HG02885 (cell line): Measurements from ENCODE around the gene LOXHD1.

Source experiments
- ATAC-seq: cut with Tn5 transposase; IDR thresholded peaks from one replicate; pipeline ENCODE4 v1.9.1; 2021; ENCODE audit warnings: mild to moderate bottlenecking; ENCODE audit not compliant: unreplicated experiment, poor library complexity

The LOXHD1 gene, protein sequence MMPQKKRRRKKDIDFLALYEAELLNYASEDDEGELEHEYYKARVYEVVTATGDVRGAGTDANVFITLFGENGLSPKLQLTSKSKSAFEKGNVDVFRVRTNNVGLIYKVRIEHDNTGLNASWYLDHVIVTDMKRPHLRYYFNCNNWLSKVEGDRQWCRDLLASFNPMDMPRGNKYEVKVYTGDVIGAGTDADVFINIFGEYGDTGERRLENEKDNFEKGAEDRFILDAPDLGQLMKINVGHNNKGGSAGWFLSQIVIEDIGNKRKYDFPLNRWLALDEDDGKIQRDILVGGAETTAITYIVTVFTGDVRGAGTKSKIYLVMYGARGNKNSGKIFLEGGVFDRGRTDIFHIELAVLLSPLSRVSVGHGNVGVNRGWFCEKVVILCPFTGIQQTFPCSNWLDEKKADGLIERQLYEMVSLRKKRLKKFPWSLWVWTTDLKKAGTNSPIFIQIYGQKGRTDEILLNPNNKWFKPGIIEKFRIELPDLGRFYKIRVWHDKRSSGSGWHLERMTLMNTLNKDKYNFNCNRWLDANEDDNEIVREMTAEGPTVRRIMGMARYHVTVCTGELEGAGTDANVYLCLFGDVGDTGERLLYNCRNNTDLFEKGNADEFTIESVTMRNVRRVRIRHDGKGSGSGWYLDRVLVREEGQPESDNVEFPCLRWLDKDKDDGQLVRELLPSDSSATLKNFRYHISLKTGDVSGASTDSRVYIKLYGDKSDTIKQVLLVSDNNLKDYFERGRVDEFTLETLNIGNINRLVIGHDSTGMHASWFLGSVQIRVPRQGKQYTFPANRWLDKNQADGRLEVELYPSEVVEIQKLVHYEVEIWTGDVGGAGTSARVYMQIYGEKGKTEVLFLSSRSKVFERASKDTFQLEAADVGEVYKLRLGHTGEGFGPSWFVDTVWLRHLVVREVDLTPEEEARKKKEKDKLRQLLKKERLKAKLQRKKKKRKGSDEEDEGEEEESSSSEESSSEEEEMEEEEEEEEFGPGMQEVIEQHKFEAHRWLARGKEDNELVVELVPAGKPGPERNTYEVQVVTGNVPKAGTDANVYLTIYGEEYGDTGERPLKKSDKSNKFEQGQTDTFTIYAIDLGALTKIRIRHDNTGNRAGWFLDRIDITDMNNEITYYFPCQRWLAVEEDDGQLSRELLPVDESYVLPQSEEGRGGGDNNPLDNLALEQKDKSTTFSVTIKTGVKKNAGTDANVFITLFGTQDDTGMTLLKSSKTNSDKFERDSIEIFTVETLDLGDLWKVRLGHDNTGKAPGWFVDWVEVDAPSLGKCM (N-terminal part only)

DNA sequence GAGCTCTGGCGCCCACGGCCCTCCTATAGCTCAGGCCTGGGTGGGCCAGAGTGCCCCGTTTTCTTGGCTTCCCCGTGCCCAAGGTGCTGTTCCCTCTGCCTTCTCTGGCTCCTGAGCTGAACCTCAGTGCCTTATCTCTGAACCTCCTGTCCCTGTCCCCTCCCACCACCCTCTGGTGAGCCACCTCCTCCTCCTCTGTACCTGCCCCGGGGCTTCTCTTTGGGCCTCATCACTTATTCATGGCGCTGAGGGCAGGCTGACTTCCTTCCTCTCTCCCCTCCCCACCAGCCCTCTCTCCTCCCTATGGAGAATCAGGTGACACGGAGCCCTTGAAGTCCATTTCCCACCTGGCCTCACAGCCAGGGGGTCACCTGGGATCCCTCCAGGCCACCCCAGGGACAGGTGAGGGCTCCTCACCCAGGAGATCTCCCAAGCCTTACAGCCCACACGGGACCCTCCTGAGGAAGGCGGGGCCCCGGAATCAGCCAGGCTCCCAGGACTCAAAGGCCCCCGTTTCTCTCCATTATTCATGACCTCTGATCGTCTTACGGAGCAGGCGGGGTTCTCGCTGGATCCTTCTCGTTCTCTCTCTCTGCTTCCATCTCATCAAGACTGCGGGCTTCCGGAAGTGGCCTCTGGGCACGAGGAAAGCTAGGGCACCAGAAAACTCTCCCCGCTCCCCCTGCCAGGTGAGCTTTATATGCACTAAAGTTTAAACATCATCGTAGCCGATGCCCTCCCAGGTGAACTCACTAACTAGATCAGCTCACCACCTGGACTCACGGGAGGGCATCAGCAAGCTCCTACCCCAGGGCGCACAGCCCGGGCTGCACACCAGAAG, at the start of gene LOXHD1:
Gene LOXHD1, minus strand, starts transcription at position 106 of the 841 bp plus-strand sequence. CDS start 187 bp downstream, outside the sequence.
- no peak for ATAC-seq

DNA sequence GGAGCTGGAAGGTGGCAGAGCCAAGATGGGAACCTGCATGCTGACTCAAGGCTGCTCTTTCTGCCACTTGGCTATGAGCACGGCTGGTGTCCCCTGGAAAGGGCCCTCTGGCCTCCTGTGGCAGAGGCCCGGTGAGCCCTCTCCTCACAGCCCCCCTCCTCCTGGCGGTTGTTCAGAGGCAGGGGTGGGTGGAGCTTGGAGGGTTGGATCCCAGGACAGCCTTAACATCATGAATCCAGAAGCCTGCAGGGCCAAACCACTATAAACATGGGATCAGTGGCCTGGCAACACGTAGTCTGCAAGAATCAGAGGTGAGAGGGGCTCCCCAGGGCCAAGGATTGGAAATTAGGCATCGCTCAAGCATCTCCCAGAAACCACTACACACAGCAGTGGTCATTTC, 48.5 kb upstream of the LOXHD1 start:
- no peak for ATAC-seq

DNA sequence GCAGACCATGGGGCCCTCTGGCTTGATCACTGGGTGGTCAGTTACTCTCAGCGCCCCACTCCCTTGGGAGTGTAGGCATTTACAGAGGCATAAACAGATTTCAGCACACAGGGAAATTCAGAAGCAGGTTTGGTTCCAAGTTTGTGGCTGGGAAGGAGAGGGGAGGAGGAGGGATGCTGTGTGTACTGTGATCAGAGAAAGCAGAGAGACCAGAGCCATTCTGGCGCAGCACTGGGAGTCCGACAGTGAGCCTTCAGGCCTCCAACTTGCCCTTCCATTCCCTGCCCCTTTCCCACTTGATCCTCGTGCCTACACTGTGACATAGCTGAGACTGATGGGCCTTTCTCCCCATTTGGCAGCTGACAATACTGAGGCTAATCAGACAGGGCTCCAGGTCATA, 47.8 kb upstream of the LOXHD1 start:
- no peak for ATAC-seq

DNA sequence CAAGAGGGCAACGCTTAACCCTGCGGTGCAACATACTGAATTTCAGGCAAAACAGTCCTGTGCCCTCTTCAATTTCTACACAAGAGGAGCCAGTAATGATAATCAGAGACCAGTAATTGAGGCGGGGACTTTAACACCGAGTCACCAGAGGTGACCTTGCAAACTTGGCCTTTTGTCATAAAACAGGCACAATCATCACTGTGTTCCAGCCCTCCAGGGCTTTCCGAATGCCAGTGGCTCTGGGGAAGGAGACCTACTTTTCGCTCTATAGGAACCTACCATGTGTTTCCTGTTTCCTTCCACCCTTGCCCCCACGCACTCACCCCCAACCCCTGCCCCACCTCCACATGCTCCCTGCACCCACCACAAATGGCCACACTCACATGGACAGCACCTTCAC, 47.2 kb upstream of the LOXHD1 start:
- no peak for ATAC-seq

DNA sequence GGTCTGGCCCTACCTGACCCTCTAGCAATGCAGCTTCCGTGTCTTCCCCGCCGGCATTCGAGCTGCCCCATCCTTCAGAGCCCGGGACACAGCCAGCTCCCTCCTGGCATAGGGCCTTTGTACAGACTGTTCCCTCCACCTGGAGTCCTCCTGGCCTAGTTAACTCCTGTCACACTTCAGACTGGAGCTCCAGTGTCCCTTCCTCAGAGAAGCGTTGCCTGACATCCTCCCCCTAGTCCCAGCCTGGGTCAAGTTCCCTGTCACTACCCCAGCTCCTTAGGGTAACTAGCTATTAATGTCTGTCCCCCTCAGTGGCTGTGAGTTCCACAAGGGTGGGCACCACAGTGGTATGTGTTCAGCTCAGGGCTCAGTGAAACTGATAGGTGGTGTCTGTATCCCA, 45.5 kb upstream of the LOXHD1 start:
- no peak for ATAC-seq

DNA sequence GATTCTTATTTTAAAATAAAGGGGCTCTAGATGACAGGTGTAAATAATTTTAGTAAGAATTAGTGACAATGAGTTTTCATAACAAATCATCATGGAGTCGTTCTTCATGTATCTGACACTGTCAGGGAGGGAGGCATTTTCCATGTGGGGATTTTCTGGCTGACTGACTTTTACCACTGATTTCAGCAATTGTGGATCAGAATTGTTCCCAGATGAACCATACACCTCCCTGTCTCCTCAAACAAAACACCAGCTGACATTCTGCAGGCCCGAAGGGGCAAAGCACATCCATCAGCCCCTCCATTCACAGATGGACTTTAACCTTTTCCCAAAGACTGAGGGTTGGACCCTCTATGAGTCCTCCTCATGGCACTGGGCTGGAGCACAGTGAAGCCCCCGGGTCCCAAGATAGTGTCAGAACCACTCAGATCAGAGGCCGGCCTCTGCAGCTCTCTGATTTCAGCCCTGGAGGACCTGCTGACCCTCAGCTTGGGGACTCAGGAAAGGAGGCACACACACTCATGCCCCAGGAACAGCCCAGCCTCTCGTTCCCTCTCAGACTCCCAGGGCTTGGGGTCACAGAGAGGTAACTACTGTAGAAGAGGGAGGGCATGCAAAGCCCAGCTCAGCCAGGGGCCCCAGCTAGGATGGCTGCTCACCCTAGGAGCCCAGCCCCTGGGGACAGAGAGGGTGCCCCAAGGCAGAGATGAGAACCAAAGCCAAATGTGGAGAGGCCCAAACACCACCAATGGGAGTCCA, 43.2 kb upstream of the LOXHD1 start:
- no peak for ATAC-seq

DNA sequence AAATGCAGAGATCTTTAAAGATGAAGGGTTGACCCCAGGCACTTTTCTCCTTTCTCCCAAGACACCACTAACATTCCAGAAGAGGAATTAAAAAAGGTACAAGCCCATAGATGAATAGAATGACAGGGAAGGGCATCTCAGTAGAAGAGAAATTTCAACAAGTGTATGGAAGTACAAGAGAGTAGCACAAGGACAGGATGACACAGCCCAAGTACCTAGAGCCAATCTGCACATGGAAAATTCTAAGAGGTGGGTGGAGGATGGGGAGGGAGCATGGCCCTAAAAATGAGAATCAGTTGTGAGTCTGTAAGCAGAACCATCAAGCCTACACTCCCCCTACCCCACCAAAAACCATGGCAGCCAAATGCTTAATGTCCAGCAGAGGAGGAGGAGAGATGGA, 39.7 kb upstream of the LOXHD1 start:
- ATAC-seq: no peak

DNA sequence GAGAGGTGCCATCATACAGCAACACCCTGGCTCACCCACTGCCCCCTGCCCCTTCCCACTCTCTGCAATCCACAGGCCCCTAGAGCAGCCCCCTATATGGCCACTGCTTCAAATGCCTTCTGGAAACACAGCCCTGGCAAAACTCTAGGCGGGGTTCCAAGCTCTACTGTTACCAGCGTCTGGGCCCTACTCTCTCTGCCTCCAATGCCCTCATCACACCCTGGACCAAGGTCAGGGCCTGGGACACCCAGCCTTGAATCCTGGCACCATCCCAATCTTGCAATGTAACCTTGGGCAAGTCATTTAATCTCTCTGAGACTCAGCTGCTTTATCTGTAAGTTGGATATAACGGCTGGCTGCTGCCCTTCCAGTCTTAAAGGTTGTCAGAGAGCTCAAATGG, 39.2 kb upstream of the LOXHD1 start:
- ATAC-seq: no peak

DNA sequence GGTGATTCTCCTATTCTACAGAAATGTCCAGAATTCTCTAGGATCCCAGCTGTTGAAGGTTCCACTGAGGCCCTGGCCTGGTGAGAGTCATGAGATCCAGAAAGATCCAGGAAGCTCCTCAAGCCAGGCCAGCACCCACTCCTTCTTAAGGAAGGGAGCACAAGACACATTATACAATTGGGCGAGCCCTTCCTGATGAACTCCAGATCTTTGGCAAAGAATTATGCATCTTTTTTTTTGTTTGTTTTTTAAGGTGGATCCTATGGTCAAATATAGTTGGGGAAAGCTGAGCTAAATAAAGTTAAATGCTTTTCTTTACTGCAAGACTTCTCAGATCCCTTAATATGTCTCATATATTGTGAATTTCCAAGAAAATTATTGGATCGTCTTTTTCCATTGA, 37.0 kb upstream of the LOXHD1 start:
- no peak for ATAC-seq

DNA sequence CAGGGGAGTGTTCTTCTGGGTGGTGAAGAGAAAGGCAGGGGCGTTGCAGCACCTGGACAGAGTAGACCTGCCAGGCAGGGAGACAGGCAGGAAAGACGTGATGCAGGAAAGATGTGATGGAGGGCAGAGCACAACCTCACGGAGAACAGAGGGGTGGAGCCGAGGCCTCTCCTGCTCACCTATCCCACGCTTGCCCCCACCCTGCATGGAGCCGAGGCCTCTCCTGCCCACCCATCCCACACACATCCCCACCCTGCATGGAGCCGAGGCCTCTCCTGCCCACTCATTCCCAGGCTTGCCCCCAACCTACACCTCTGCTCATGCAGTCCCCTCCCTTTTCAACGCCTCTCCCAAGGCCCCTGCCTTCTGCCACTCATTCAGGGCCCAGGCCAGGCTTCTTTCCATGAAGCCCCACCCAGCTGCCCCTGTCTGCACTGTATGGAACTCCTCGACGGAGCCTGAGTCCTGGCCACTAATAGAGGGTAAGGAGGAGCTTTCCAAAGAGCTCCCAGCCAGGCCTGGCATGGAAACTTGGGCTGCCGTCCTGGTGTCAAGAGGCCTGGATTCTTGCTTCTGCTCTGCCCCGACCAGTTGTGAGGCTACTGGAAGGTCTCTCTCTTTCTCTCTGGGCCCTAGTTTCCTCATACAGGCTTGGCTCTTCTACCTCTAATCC, 32.0 kb upstream of the LOXHD1 start:
- ATAC-seq: no peak

DNA sequence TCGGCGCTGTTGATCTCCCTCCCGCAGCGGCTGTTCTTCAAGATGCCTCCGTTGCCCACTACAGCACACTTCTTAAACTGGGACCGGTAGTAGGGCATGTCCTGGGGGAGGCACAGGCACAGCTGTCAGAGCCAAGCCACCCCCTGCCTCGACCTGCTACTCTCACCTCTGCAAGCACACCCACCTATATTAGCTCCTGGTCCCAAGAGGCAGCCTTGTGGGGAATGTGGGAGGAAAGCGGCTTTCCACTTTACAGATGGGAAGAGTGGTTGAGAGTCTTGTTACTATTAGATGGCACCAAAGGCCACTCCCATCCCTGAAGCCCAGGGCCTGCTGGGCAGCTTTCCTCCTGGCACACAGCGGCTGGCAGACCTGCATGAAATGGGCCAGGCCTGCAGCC, 29.2 kb upstream of the LOXHD1 start:
- no peak for ATAC-seq

DNA sequence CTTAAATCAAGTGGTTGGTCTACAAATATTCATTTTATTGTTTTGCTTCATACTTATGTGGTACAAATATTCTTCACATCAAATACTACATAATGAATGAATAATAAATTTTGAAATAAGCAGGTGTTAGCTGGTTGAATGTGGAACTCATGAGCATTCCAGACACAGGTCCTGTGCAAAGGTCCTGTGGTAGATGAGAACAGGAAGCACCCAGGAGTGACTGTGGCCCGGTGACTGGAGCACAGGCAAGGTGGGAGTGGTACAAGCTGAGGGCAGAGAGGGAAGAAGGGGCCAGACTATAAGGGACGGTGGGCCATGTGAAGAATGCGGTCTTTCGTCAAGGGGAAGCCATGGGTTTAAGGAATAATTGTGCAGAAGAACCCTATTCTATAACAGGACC, 26.2 kb upstream of the LOXHD1 start:
- ATAC-seq: no peak

DNA sequence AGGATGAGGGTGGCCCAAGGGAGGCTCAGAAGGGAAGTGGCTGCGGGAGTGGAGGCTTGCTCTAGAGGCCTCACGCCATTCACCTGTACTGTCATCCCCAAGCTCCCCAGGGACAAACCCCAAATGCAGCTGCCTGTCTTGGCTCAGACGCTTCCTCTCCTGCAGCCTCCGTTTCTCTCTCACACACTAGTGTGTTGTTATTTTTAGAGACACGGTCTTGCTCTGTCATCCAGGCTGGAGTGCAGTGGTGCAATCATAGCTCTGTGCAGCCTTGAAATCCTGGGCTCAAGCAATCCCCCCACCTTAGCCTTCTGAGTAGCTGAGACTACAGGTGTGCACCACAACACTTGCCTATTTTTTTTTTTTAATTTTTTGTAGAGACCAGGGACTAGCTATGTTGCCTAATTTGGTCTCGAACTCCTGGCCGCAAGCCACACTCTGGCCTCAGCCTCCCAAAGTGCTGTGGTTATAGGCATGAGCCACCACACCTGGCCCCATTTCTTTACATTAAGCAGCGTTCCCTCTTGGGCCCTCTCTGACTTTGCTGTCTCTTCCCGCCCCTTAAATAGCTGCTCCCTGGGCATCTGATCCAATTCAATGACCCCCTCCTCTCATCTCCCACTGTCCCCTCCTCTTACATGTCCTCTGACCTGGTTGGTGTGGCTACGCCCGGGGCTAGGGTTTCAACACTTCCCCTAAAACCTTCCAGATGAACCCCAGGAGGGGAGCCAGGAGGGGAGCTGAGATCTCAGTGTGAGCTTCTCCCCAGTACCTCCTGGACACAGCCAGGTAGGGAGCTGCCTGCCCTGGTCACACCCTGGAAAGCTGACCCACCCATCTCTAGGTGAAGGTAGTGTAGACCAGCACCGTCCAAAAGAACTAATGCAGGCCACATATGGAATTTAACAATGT, 24.0 kb upstream of the LOXHD1 start:
- ATAC-seq: no peak

DNA sequence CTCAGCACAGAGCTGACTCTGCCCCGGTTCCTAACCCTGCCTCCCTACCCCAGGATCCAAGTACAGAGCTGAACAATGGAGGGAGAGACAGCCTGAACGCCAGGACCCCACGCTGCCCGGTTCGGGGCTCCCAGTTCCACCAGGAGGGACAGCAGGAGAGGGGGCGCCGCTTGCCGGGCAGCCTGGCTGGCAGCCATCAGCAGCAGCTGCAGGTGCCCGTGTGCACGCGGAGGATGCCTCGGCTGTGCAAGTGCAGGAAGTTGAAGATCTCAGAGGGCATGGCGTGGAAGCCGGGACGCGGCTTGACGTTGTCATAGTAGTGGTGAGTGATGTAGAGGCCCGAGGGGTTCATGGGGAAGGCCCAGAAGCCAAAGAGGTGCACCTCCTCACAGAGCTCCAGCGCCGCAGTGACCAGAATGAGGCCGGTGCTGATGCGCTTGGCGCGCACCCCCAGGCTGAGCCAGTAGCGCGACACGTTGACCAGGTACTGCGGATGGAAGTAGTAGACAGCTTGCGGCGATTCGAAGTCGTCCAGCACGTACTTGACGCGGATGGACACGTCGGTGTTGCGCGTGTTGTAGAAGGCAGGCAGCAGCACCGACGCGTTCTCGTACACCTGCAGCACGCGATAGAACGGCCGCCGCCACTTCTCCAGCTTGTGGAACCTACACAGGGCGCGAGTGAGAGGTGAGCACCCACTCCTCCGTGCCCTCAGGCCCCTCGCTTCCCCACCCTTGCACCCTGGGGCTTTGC, 23.0 kb upstream of the LOXHD1 start:
- ATAC-seq: no peak

DNA sequence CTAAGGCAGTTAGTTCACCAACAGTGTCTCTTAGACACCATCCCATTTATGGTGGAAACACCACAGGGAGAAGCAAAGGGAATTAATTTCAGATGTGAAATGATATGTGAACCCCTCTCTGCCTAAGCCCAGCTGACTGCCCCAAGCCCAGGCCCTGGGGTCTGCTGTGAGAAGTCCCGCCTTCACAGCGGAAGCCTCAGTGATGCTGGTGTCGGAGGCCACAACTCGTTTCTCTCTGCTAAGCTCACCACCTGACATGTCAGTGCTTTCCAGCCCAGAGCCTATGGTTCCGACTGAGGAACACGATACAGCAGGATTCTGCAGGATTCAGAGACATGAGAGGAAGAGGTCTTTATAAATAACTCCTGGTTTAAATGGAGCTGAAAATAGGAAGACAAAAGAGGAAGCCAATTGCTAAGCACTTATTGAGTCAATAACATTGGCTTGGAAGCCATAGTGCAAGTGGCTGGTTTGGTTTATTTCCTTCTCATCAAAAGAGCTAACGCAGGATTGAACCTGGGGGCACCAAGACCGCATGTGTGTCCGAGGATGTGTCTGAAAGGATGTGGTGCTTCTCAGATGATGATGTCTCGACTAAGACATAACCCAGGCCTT, 21.9 kb upstream of the LOXHD1 start:
- no peak for ATAC-seq

DNA sequence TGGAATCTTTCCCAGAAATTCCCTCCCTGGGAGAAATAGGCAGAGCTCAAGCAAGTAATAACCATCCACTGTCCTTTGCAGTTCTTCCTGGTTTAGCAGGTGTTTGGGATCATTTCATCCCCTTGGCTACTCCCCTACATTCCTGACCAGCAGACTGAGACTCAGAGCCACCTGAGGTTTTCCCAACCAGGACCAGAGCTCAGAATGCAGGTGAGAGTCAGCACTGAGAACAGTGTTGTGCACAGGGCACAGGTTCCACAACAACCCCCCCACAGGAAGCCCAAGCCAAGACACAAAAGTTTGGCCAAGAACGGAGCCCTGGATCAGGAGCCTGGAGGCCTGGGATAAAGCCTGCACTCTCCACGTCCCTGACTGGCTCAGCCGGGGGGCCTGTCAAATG, 21.0 kb upstream of the LOXHD1 start:
- no peak for ATAC-seq
